Measurements from ENCODE around the gene UNC79. TPM values are rescaled to one million over a fixed set of nuclear protein-coding genes. Genes with fewer than 3 reads are reported as not detected.
"Not testable (repeated sequence)": the region's sequence is repeated elsewhere in the genome, so short reads cannot be mapped to it uniquely, and the experiment has no call there.

UNC79 gene
- total RNA-seq, 1 donor from 2014 or later, result 2.2 TPM

DNA sequence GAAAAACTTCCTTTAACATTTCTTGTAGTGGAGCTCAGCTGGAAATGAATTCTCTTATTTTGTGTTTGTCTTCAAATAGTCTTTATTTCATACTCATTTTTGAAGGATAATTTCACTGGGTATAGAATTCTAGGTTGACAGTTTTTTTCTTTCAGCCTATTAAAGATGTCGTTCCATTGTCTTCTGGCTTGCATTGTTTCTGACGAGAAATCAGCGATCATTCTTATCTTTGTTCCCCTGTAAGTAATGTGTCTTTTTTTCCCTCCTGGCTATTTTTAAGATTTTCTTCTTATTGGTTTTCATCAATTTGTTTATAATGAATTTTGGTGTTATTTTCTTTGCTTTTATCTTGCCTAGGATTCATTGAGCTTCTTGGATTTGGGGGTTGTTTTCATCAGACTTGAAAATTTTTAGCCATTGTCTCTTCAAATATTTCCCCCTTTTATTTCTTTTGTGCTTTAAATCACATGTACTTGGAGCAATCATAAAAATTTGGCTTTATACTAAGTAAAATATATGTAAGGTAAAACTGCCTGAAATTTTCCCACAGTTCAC lies 89.4 kb downstream of the UNC79 start:
- H3K79me2 ChIP-seq (ENCODE audit: low read depth), result no peaks in the 10 kb centered on the region
- Mint-ChIP-seq H3K27ac (no peak overlapping the region), H3K4me1 (no peaks in the 10 kb centered on the region), H3K36me3 (no peaks in the 10 kb centered on the region), H3K27me3 (ENCODE audit: insufficient read depth, low read depth) (peaks cover 4% of the 10 kb centered on the region), H3K9me3 (peaks cover 36% of the 10 kb centered on the region), H3K4me3 (no peak overlapping the region)
- no peak overlapping the region for H3K4me2 ChIP-seq
- no peak for DNase-seq (ENCODE audit: low spot score)
- H3K27ac ChIP-seq, result no peak overlapping the region
- peaks cover 26% of the 10 kb centered on the region for H3K9me3 ChIP-seq (ENCODE audit: low read depth)
- TF ChIP-seq CTCF (IDR thresholded peaks at IDR 0.05), result no peak
- no peak overlapping the region for H2AFZ ChIP-seq (replicated peaks)
- H3K36me3 ChIP-seq, result peaks cover 14% of the 10 kb centered on the region
- H3K4me1 ChIP-seq, result no peaks in the 10 kb centered on the region
- no peak overlapping the region for H3K9ac ChIP-seq
- H3F3A ChIP-seq (ENCODE audit: low read depth), result peaks cover 10% of the 10 kb centered on the region
- H4K20me1 ChIP-seq (ENCODE audit: low read depth), result no peaks in the 10 kb centered on the region
- no peaks in the 10 kb centered on the region for H3K27me3 ChIP-seq
- no peak overlapping the region for H3K4me3 ChIP-seq

GRCh38 chr14:93522221-93522620 lies 91.5 kb downstream of the UNC79 start:
- H3K9ac ChIP-seq, result no peak overlapping the region
- no peak for TF ChIP-seq EZH2phosphoT487 (IDR thresholded peaks at IDR 0.05)
- no peak for TF ChIP-seq CTCF (IDR thresholded peaks at IDR 0.05)
- TF ChIP-seq EZH2 (IDR thresholded peaks at IDR 0.05), result no peak
- H4K20me1 ChIP-seq (ENCODE audit: low read depth), result no peaks in the 10 kb centered on the region
- no peak overlapping the region for H3K27ac ChIP-seq
- DNase-seq (ENCODE audit: low spot score), result no peak
- H3K9me3 ChIP-seq (ENCODE audit: low read depth), result peaks cover 26% of the 10 kb centered on the region
- Mint-ChIP-seq H3K27me3 (ENCODE audit: insufficient read depth, low read depth) (peaks cover 4% of the 10 kb centered on the region), H3K27ac (no peak overlapping the region), H3K4me3 (no peak overlapping the region), H3K36me3 (no peaks in the 10 kb centered on the region), H3K4me1 (no peaks in the 10 kb centered on the region), H3K9me3 (peaks cover 36% of the 10 kb centered on the region)
- no peaks in the 10 kb centered on the region for H3K27me3 ChIP-seq
- peaks cover 10% of the 10 kb centered on the region for H3F3A ChIP-seq (ENCODE audit: low read depth)
- no peak overlapping the region for H3K4me3 ChIP-seq
- H3K4me1 ChIP-seq, result no peaks in the 10 kb centered on the region
- H3K36me3 ChIP-seq, result peaks cover 14% of the 10 kb centered on the region
- H2AFZ ChIP-seq (replicated peaks), result no peak overlapping the region
- H3K79me2 ChIP-seq (ENCODE audit: low read depth), result no peaks in the 10 kb centered on the region
- H3K4me2 ChIP-seq, result no peak overlapping the region

- not testable (repeated sequence) for H3K36me3 ChIP-seq; H3K36me3 Mint-ChIP-seq; H3K79me2 ChIP-seq (ENCODE audit: low read depth); H2AFZ ChIP-seq (replicated peaks); H3K27ac Mint-ChIP-seq; H3K4me1 Mint-ChIP-seq; H3K27me3 ChIP-seq; H3K4me2 ChIP-seq; H3K27ac ChIP-seq; H3K4me3 Mint-ChIP-seq; H3K9ac ChIP-seq; H3K4me3 ChIP-seq; H3K4me1 ChIP-seq; DNase-seq (ENCODE audit: low spot score); H3K27me3 Mint-ChIP-seq (ENCODE audit: insufficient read depth, low read depth); H4K20me1 ChIP-seq (ENCODE audit: low read depth); H3F3A ChIP-seq (ENCODE audit: low read depth); H3K9me3 ChIP-seq (ENCODE audit: low read depth)
- H3K9me3 Mint-ChIP-seq, result peaks cover 18% of the 10 kb centered on the region
Measured at GRCh38 chr14:93525216-93525615, 94.5 kb downstream of the UNC79 start.

- TF ChIP-seq EZH2 (IDR thresholded peaks at IDR 0.05) (no peak), CTCF (IDR thresholded peaks at IDR 0.05) (no peak), EZH2phosphoT487 (IDR thresholded peaks at IDR 0.05) (no peak)
- no peak overlapping the region for H2AFZ ChIP-seq (replicated peaks)
- no peak overlapping the region for H3K27ac ChIP-seq
- Mint-ChIP-seq H3K4me3 (no peak overlapping the region), H3K27ac (no peak overlapping the region), H3K4me1 (no peaks in the 10 kb centered on the region), H3K9me3 (peaks cover 12% of the 10 kb centered on the region), H3K27me3 (ENCODE audit: insufficient read depth, low read depth) (peaks cover 4% of the 10 kb centered on the region), H3K36me3 (no peaks in the 10 kb centered on the region)
- H3F3A ChIP-seq (ENCODE audit: low read depth), result no peaks in the 10 kb centered on the region
- no peaks in the 10 kb centered on the region for H4K20me1 ChIP-seq (ENCODE audit: low read depth)
- no peak for DNase-seq (ENCODE audit: low spot score)
- peaks cover 2% of the 10 kb centered on the region for H3K9me3 ChIP-seq (ENCODE audit: low read depth)
- H3K4me3 ChIP-seq, result no peak overlapping the region
- H3K79me2 ChIP-seq (ENCODE audit: low read depth), result no peaks in the 10 kb centered on the region
- H3K4me2 ChIP-seq, result no peak overlapping the region
- H3K36me3 ChIP-seq, result no peaks in the 10 kb centered on the region
- no peak overlapping the region for H3K9ac ChIP-seq
- H3K27me3 ChIP-seq, result no peaks in the 10 kb centered on the region
- H3K4me1 ChIP-seq, result no peaks in the 10 kb centered on the region
Measured at GRCh38 chr14:93525696-93526451, 95.1 kb downstream of the UNC79 start.
